ENCODE data around the gene ACTG1. TPM values are rescaled to one million over a fixed set of nuclear protein-coding genes. Genes with fewer than 3 reads are reported as not detected.

The ACTG1 gene
- polyA plus RNA-seq, 2 donors, result 1,763 to 5,708 TPM

DNA sequence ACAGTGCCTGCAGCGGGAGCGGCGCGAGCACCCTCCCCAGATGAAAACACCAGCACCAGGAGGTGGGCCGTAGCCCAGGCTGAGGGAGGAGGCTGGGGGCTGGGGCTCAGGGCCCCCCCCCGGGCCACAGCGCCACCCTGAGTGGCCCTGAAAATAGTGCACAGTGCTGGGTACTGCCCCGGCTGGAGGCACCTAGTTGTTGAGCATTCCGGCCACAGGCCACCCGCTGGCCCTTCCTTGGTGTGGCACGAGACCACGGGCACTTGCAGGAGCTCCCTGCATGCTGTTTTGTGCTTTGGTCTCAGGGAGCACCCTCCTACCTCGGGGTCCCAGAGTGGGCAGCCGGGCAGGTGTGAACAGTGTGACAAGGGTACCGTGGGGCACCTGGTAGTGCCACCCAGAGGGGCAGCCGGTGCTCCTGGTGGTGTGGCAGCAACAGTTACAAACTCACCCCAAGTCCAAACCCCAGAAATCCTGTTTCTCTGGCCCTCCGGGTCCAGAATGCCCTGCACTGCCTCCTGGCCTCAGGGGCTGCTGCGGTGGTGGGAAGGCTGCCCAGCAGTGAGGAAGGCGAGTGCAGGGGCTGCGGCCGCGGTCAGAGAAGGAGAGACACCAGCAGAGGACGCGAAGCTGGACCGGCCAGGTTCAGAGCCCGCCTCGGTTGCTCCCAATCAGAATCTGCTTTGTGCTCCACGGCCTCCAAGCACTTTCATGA, 27.5 kb upstream of the ACTG1 start:
- Histone ChIP-seq H3K36me3 (ENCODE audit: control insufficient read depth in 2 of 2, insufficient read depth in 2 of 2, low read length in 1 of 2) (peaks cover 0 to 44% of the 10 kb centered on the region in 2 donors), H3K27ac (ENCODE audit: low read depth in 2 of 2, low read length in 1 of 2) (no peak overlapping the region), H3K4me3 (ENCODE audit: low read depth in 1 of 2, low read length in 2 of 2) (no peak overlapping the region), H3K27me3 (ENCODE audit: control insufficient read depth in 1 of 2, insufficient read depth in 2 of 2, low read length in 2 of 2) (peaks cover 0 to 13% of the 10 kb centered on the region in 2 donors), H3K9me3 (ENCODE audit: control insufficient read depth in 2 of 2, insufficient read depth in 1 of 2, low read depth in 1 of 2, low read length in 1 of 2) (no peaks in the 10 kb centered on the region), H3K4me1 (ENCODE audit: control insufficient read depth in 2 of 2, insufficient read depth in 2 of 2, low read length in 1 of 2) (peaks cover 0 to 3% of the 10 kb centered on the region in 2 donors)
- WGBS, 2 donors, result 93 to 94% methylated on average over 26 to 28 of the region's 28 CpGs

DNA sequence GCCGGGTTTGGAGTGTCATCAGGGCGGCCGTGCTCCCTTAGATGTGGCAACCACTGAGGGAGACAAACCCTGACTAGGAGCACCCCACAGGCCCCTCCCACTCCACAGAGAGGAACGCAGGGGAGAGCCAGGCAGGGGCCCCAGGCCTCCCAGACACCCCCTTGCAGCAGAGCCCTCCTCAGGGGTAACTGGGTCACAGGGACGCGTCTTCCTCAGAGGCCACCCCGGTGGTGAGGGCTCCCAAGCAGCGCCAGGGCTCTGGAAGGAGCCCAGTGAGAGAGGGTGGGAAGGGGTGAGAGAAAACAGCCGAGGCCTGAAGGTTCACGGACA, 26.9 kb upstream of the ACTG1 start:
- peaks cover 0 to 13% of the 10 kb centered on the region in 2 donors for H3K27me3 ChIP-seq (ENCODE audit: control insufficient read depth in 1 of 2, insufficient read depth in 2 of 2, low read length in 2 of 2)
- peaks cover 0 to 42% of the 10 kb centered on the region in 2 donors for H3K36me3 ChIP-seq (ENCODE audit: control insufficient read depth in 2 of 2, insufficient read depth in 2 of 2, low read length in 1 of 2)
- peaks cover 0 to 3% of the 10 kb centered on the region in 2 donors for H3K4me1 ChIP-seq (ENCODE audit: control insufficient read depth in 2 of 2, insufficient read depth in 2 of 2, low read length in 1 of 2)
- H3K4me3 ChIP-seq (ENCODE audit: low read depth in 1 of 2, low read length in 2 of 2), result no peak overlapping the region
- no peak overlapping the region for H3K27ac ChIP-seq (ENCODE audit: low read depth in 2 of 2, low read length in 1 of 2)
- 80 to 84% methylated on average over 10 of the region's 10 CpGs for WGBS, 2 donors
- no peaks in the 10 kb centered on the region for H3K9me3 ChIP-seq (ENCODE audit: control insufficient read depth in 2 of 2, insufficient read depth in 1 of 2, low read depth in 1 of 2, low read length in 1 of 2)

DNA sequence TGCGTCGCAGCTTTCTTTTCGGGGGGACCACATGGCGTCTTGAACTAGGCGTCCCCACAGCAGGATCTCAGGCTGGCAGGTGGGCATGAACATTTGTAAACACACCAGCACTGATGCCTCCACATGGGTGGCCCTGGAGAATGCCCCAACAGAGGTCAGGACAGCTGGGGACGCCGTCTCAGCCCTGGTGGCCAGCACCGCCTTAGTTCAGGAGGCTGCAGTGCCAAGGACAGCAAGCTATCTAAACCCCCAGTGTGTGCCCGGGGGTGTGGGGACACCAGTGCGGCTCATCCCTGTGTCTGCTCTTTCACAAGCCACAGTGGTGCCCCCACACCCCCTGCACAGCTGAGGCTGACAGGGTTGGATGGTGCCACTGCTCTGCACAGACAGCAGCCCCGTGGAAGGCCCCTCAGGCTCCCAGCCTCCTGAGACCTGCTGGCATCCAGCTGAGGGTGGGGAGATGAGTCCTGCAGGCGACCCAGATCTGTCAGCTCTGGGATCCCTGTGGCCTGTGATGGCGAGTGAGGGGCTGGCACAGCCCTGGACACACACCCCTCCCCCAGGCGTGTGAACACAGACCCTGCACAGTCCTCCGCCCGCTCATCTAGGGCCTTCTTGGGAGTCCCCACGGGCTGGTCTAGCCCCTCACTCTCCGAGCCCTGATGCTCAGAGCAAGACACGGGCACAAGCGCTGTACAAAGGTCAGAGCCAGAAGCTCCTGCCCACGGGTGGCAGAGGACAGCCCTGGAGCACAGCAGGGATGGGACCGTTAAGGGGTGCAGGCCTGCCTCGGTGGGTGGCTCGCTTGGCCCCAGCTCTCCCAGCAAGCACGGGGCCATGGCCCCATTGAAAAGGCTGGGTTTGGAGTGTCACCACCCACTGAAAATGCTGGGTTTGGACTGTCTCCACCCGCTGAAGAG, 26.3 kb upstream of the ACTG1 start:
- 87 to 90% methylated on average over 26 of the region's 26 CpGs for WGBS, 2 donors
- H3K36me3 ChIP-seq (ENCODE audit: control insufficient read depth in 2 of 2, insufficient read depth in 2 of 2, low read length in 1 of 2), result peaks cover 0 to 39% of the 10 kb centered on the region in 2 donors
- H3K27ac ChIP-seq (ENCODE audit: low read depth in 2 of 2, low read length in 1 of 2), result no peak overlapping the region
- peaks cover 0 to 3% of the 10 kb centered on the region in 2 donors for H3K4me1 ChIP-seq (ENCODE audit: control insufficient read depth in 2 of 2, insufficient read depth in 2 of 2, low read length in 1 of 2)
- peaks cover 0 to 13% of the 10 kb centered on the region in 2 donors for H3K27me3 ChIP-seq (ENCODE audit: control insufficient read depth in 1 of 2, insufficient read depth in 2 of 2, low read length in 2 of 2)
- H3K4me3 ChIP-seq (ENCODE audit: low read depth in 1 of 2, low read length in 2 of 2), result no peak overlapping the region
- H3K9me3 ChIP-seq (ENCODE audit: control insufficient read depth in 2 of 2, insufficient read depth in 1 of 2, low read depth in 1 of 2, low read length in 1 of 2), result no peaks in the 10 kb centered on the region

- H3K4me1 ChIP-seq (ENCODE audit: control insufficient read depth in 2 of 2, insufficient read depth in 2 of 2, low read length in 1 of 2), result peaks cover 0 to 3% of the 10 kb centered on the region in 2 donors
- no peak overlapping the region for H3K4me3 ChIP-seq (ENCODE audit: low read depth in 1 of 2, low read length in 2 of 2)
- no peak overlapping the region for H3K27ac ChIP-seq (ENCODE audit: low read depth in 2 of 2, low read length in 1 of 2)
- peaks cover 0 to 30% of the 10 kb centered on the region in 2 donors for H3K36me3 ChIP-seq (ENCODE audit: control insufficient read depth in 2 of 2, insufficient read depth in 2 of 2, low read length in 1 of 2)
- WGBS, 2 donors, result 59 to 77% methylated on average over 26 of the region's 26 CpGs
- peaks cover 0 to 13% of the 10 kb centered on the region in 2 donors for H3K27me3 ChIP-seq (ENCODE audit: control insufficient read depth in 1 of 2, insufficient read depth in 2 of 2, low read length in 2 of 2)
- no peaks in the 10 kb centered on the region for H3K9me3 ChIP-seq (ENCODE audit: control insufficient read depth in 2 of 2, insufficient read depth in 1 of 2, low read depth in 1 of 2, low read length in 1 of 2)
Observed at GRCh38 chr17:81537856-81538555, 25.4 kb upstream of the ACTG1 start.

GRCh38 chr17:81537343-81537855, 24.8 kb upstream of the ACTG1 start:
- 9 to 18% methylated on average over 16 to 17 of the region's 17 CpGs for WGBS, 2 donors
- peaks cover 0 to 3% of the 10 kb centered on the region in 2 donors for H3K4me1 ChIP-seq (ENCODE audit: control insufficient read depth in 2 of 2, insufficient read depth in 2 of 2, low read length in 1 of 2)
- peaks cover 0 to 25% of the 10 kb centered on the region in 2 donors for H3K36me3 ChIP-seq (ENCODE audit: control insufficient read depth in 2 of 2, insufficient read depth in 2 of 2, low read length in 1 of 2)
- H3K9me3 ChIP-seq (ENCODE audit: control insufficient read depth in 2 of 2, insufficient read depth in 1 of 2, low read depth in 1 of 2, low read length in 1 of 2), result no peaks in the 10 kb centered on the region
- H3K4me3 ChIP-seq (ENCODE audit: low read depth in 1 of 2, low read length in 2 of 2), result no peak overlapping the region
- no peak overlapping the region for H3K27ac ChIP-seq (ENCODE audit: low read depth in 2 of 2, low read length in 1 of 2)
- H3K27me3 ChIP-seq (ENCODE audit: control insufficient read depth in 1 of 2, insufficient read depth in 2 of 2, low read length in 2 of 2), result peaks cover 0 to 13% of the 10 kb centered on the region in 2 donors

DNA sequence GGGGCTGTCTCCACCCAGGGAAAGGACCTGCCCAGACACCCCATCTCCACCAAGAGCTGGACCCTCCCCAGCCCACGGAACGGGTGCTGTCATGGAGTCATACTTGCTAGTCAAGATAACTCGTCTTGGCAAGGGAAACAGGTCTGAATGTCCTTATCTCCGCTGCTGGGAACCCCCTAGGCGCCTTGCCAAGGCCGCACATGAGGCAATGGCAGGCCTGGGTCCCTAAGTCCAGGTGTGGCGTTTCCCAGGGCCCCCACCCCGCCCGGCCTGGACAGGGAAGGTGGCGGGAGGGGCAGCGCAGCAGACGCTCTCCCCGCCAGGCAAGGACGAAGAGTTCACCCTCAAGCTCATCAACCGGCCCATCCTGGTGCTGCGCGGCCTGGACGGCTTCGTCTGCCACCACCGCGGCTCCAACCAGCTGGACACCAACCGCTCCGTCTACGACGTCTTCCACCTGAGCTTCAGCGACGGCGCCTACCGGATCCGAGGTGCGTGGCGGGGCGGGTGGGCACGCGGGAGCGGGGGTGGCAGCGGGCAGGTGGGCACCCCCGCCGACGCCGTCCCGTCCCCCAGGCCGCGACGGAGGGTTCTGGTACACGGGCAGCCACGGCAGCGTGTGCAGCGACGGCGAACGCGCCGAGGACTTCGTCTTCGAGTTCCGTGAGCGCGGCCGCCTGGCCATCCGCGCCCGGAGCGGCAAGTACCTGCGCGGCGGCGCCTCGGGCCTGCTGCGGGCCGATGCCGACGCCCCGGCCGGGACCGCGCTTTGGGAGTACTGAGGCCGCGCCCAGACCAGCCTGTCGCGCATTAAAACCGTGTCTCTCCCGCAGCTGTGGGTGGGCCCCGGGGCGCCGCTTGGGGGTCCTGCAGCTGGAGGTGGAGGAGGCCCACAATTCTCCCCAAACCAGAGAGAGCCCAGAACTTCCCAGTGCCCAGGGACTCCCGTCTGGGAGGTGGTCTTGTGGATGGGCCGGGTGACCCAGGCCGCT, 24.0 kb upstream of the ACTG1 start:
- H3K27ac ChIP-seq (ENCODE audit: low read depth in 2 of 2, low read length in 1 of 2), result no peak overlapping the region
- no peak overlapping the region for H3K4me3 ChIP-seq (ENCODE audit: low read depth in 1 of 2, low read length in 2 of 2)
- peaks cover 0 to 22% of the 10 kb centered on the region in 2 donors for H3K36me3 ChIP-seq (ENCODE audit: control insufficient read depth in 2 of 2, insufficient read depth in 2 of 2, low read length in 1 of 2)
- WGBS, 2 donors, result 7 to 8% methylated on average over 87 to 89 of the region's 89 CpGs
- H3K27me3 ChIP-seq (ENCODE audit: control insufficient read depth in 1 of 2, insufficient read depth in 2 of 2, low read length in 2 of 2), result peaks cover 0 to 13% of the 10 kb centered on the region in 2 donors
- H3K4me1 ChIP-seq (ENCODE audit: control insufficient read depth in 2 of 2, insufficient read depth in 2 of 2, low read length in 1 of 2), result peaks cover 0 to 3% of the 10 kb centered on the region in 2 donors
- peaks cover 0 to 2% of the 10 kb centered on the region in 2 donors for H3K9me3 ChIP-seq (ENCODE audit: control insufficient read depth in 2 of 2, insufficient read depth in 1 of 2, low read depth in 1 of 2, low read length in 1 of 2)

- peaks cover 0 to 3% of the 10 kb centered on the region in 2 donors for H3K4me1 ChIP-seq (ENCODE audit: control insufficient read depth in 2 of 2, insufficient read depth in 2 of 2, low read length in 1 of 2)
- H3K36me3 ChIP-seq (ENCODE audit: control insufficient read depth in 2 of 2, insufficient read depth in 2 of 2, low read length in 1 of 2), result peaks cover 0 to 16% of the 10 kb centered on the region in 2 donors
- H3K27me3 ChIP-seq (ENCODE audit: control insufficient read depth in 1 of 2, insufficient read depth in 2 of 2, low read length in 2 of 2), result peaks cover 0 to 13% of the 10 kb centered on the region in 2 donors
- peaks cover 0 to 7% of the 10 kb centered on the region in 2 donors for H3K9me3 ChIP-seq (ENCODE audit: control insufficient read depth in 2 of 2, insufficient read depth in 1 of 2, low read depth in 1 of 2, low read length in 1 of 2)
- WGBS, 2 donors, result 48 to 61% methylated on average over 13 of the region's 13 CpGs
- H3K27ac ChIP-seq (ENCODE audit: low read depth in 2 of 2, low read length in 1 of 2), result no peak overlapping the region
- no peak overlapping the region for H3K4me3 ChIP-seq (ENCODE audit: low read depth in 1 of 2, low read length in 2 of 2)
Observed at GRCh38 chr17:81535480-81536298, 23.1 kb upstream of the ACTG1 start.

DNA sequence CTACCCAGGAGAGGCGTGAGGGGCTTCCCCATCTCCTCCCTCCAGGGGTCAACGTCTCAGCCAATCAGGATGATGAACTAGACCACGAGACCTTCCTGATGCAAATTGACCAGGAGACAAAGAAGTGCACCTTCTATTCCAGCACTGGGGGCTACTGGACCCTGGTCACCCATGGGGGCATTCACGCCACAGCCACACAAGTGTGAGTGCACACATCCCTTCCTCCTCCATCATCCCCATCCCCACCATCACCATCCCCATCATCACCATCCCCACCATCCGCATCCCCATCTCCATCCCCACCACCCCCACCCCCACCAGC, 22.4 kb upstream of the ACTG1 start:
- H3K36me3 ChIP-seq (ENCODE audit: control insufficient read depth in 2 of 2, insufficient read depth in 2 of 2, low read length in 1 of 2), result peaks cover 0 to 9% of the 10 kb centered on the region in 2 donors
- no peak overlapping the region for H3K27ac ChIP-seq (ENCODE audit: low read depth in 2 of 2, low read length in 1 of 2)
- peaks cover 0 to 3% of the 10 kb centered on the region in 2 donors for H3K4me1 ChIP-seq (ENCODE audit: control insufficient read depth in 2 of 2, insufficient read depth in 2 of 2, low read length in 1 of 2)
- peaks cover 0 to 7% of the 10 kb centered on the region in 2 donors for H3K9me3 ChIP-seq (ENCODE audit: control insufficient read depth in 2 of 2, insufficient read depth in 1 of 2, low read depth in 1 of 2, low read length in 1 of 2)
- H3K4me3 ChIP-seq (ENCODE audit: low read depth in 1 of 2, low read length in 2 of 2), result no peak overlapping the region
- H3K27me3 ChIP-seq (ENCODE audit: control insufficient read depth in 1 of 2, insufficient read depth in 2 of 2, low read length in 2 of 2), result peaks cover 0 to 13% of the 10 kb centered on the region in 2 donors
- WGBS, 2 donors, result 71 to 83% methylated on average over 4 to 5 of the region's 5 CpGs

Measured in esophagus (tissue), 2 donors.